B cell (primary cell): ENCODE measurements around the gene SRA1. TPM values are rescaled to one million over a fixed set of nuclear protein-coding genes. Genes with fewer than 3 reads are reported as not detected.

Source experiments
- ATAC-seq: fragments of 200-7000 bp; cut with Tn5 transposase; one replicate; pipeline ENCODE4 v1.10.0; 2021; ENCODE audit warnings: low read depth, mild to moderate bottlenecking, moderate number of reproducible peaks, moderate library complexity
- CTCF ChIA-PET: fragments of 350-600 bp; sonication (Branson Sonifier 250); formaldehyde crosslinking; loops from one replicate; lab custom pipeline; 2021; ENCODE audit warnings: antibody characterized with exemption, inconsistent platforms; lab: Charles Lee
- POLR2A ChIA-PET: fragments of 350-600 bp; sonication (Branson Sonifier 250); formaldehyde crosslinking; loops from one replicate; lab custom pipeline; 2021; ENCODE audit warnings: antibody characterized with exemption; lab: Charles Lee
- DNase-seq: peaks from one replicate; pipeline ENCODE4 v3.0.0; 2013
- H2AFZ ChIP-seq: 2 replicates; pipeline ENCODE4 v1.6.1; 2012; ENCODE audit warnings: mild to moderate bottlenecking, low read depth, low read length; ENCODE audit not compliant: insufficient read depth, poor library complexity, severe bottlenecking
- H3K27ac ChIP-seq, 2 donors: 1 replicate in 1 of 2; 2 replicates in 1 of 2; pipeline ENCODE4 v1.5.1; 2012 to 2013; ENCODE audit warnings: low read length in 2 of 2, mild to moderate bottlenecking in 2 of 2, moderate library complexity in 1 of 2
- H3K27me3 ChIP-seq, 4 experiments: fragments of 200-600 bp in 1 of 4; sonication (generic) in 1 of 4; replicated peaks in 1 of 4; 1 replicate in 2 of 4; 2 replicates in 2 of 4; pipeline versions ENCODE4 v1.6.1 to v1.7.0; 2013 to 2016; ENCODE audit warnings: low read length in 3 of 4, mild to moderate bottlenecking in 2 of 4, mixed read lengths in 1 of 4, moderate library complexity in 1 of 4; ENCODE audit not compliant: insufficient read depth in 4 of 4, control insufficient read depth in 3 of 4; ENCODE audit errors: control extremely low read depth in 1 of 4
- H3K36me3 ChIP-seq, 2 experiments: replicated peaks in 1 of 2; 1 replicate in 1 of 2; 2 replicates in 1 of 2; pipeline versions ENCODE4 v1.6.1 to v1.7.1; 2013; ENCODE audit warnings: low read length in 1 of 2; ENCODE audit not compliant: insufficient read depth in 2 of 2, control insufficient read depth in 1 of 2; ENCODE audit errors: control extremely low read depth in 1 of 2, extremely low read depth in 1 of 2
- H3K4me1 ChIP-seq, 2 donors: fragments of 200-600 bp in 1 of 2; sonication (generic) in 1 of 2; 1 replicate in 1 of 2; 2 replicates in 1 of 2; pipeline versions ENCODE4 v1.5.1 to v1.6.1; 2013 to 2017; ENCODE audit warnings: low read length in 2 of 2; ENCODE audit not compliant: control insufficient read depth in 2 of 2, insufficient read depth in 2 of 2
- H3K4me2 ChIP-seq: replicated peaks from 2 replicates; pipeline ENCODE3; 2012; ENCODE audit warnings: mild to moderate bottlenecking, low read depth, low read length; ENCODE audit not compliant: poor library complexity, severe bottlenecking
- H3K4me3 ChIP-seq, 5 experiments: fragments of 200-600 bp in 1 of 5; sonication (generic) in 1 of 5; 1 replicate in 3 of 5; 2 replicates in 2 of 5; pipeline versions ENCODE4 v1.5.1 to v1.7.0; 2011 to 2016; ENCODE audit warnings: low read length in 4 of 5, mild to moderate bottlenecking in 4 of 5, low read depth in 2 of 5, control low read depth in 1 of 5, moderate library complexity in 1 of 5; ENCODE audit not compliant: insufficient read depth in 1 of 5; ENCODE audit errors: control extremely low read depth in 1 of 5, extremely low read depth in 1 of 5
- H3K79me2 ChIP-seq: fragments of 200-600 bp; sonication (generic); one replicate; pipeline ENCODE4 v1.6.0; 2016; ENCODE audit warnings: low read length; ENCODE audit not compliant: control insufficient read depth, insufficient read depth
- H3K9ac ChIP-seq: fragments of 200-600 bp; sonication (generic); 2 replicates; pipeline ENCODE4 v1.6.1; 2017; ENCODE audit warnings: mild to moderate bottlenecking, low read length, moderate library complexity
- H3K9me3 ChIP-seq, 3 donors: one replicate each; pipeline versions ENCODE4 v1.6.1 to v1.7.1; 2013; ENCODE audit warnings: low read length in 2 of 3; ENCODE audit not compliant: control insufficient read depth in 2 of 3, insufficient read depth in 1 of 3; ENCODE audit errors: control extremely low read depth in 1 of 3
- H4K20me1 ChIP-seq: 2 replicates; pipeline ENCODE4 v1.6.0; 2012; ENCODE audit warnings: mild to moderate bottlenecking, low read length; ENCODE audit not compliant: insufficient read depth, control insufficient read depth, poor library complexity, severe bottlenecking
- H3K27ac Mint-ChIP-seq: one replicate; pipeline ENCODE4 v1.8.0; 2021; ENCODE audit warnings: mixed read lengths
- H3K27me3 Mint-ChIP-seq: one replicate; pipeline ENCODE4 v1.8.0; 2021; ENCODE audit warnings: mixed read lengths
- H3K4me1 Mint-ChIP-seq: one replicate; pipeline ENCODE4 v1.8.0; 2021; ENCODE audit warnings: mixed read lengths
- H3K4me3 Mint-ChIP-seq: one replicate; pipeline ENCODE4 v1.8.0; 2021; ENCODE audit warnings: mixed read lengths
- H3K9me3 Mint-ChIP-seq: one replicate; pipeline ENCODE4 v1.8.0; 2022; ENCODE audit warnings: mixed read lengths; ENCODE audit not compliant: insufficient read depth
- EZH2 ChIP-seq: IDR thresholded peaks from 2 replicates; pipeline ENCODE4 v1.6.1; 2012; ENCODE audit warnings: borderline replicate concordance, low read depth, mild to moderate bottlenecking, moderate library complexity, low read length; ENCODE audit not compliant: insufficient read depth, poor library complexity, severe bottlenecking
- WGBS: methylation state at CpG from one replicate; pipeline ENCODE4 v1.1.5; 2013; ENCODE audit warnings: missing lambda C conversion rate; ENCODE audit not compliant: insufficient coverage; 5-methylcytosine and 5-hydroxymethylcytosine counted together
- intact Hi-C: fragments of 100-400 bp; cut with micrococcal nuclease; formaldehyde crosslinking; loops from one replicate; pipeline ENCODE4 v1.10.0; 2022
- polyA plus RNA-seq: library from polyadenylated mRNA; depleted of rRNA; stranded (reverse); fragments of >200 nt; gene quantifications from 2 replicates; pipeline ENCODE4 v1.2.3, GENCODE V29; 2012
- total RNA-seq, 2 donors: library from RNA; stranded (reverse); fragments of 120-200 nt in 1 of 2; gene quantifications; 1 replicate in 1 of 2; 2 replicates in 1 of 2; pipeline versions ENCODE4 v1.2.3 to v1.2.4, GENCODE V29; 2013 to 2022
- TF ChIP-seq, protein P1 (sequence below): fragments of 200-600 bp; IDR thresholded peaks from one replicate; pipeline ENCODE4 v1.8.0; 2022; ENCODE audit warnings: antibody characterized with exemption, mild to moderate bottlenecking

SRA1 gene
- total and polyA plus RNA-seq, 2 donors (not counting 1 experiment from before 2014, with no cell fraction given): 23.2 to 25.6 TPM

DNA sequence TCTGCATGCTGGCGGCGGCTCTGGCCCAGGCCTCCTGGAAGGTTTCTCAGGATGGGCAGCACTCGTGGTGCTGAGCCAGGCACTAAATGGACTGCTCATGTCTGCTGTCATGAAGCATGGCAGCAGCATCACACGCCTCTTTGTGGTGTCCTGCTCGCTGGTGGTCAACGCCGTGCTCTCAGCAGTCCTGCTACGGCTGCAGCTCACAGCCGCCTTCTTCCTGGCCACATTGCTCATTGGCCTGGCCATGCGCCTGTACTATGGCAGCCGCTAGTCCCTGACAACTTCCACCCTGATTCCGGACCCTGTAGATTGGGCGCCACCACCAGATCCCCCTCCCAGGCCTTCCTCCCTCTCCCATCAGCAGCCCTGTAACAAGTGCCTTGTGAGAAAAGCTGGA, 10.6 kb upstream of the SRA1 start:
- Mint-ChIP-seq H3K4me3 (no peak overlapping the region), H3K9me3 (no peaks in the 10 kb centered on the region), H3K27me3 (no peaks in the 10 kb centered on the region), H3K27ac (peak overlapping the region; percentile 53), H3K4me1 (peaks cover 54% of the 10 kb centered on the region)
- H3K9me3 ChIP-seq: no peaks in the 10 kb centered on the region
- no peaks in the 10 kb centered on the region for H4K20me1 ChIP-seq
- H3K9ac ChIP-seq: no peak overlapping the region
- H3K4me2 ChIP-seq: no peak overlapping the region
- ChIA-PET POLR2A (interaction anchor here (1.2 to 1.4 kb wide), 2 partner anchors 10 to 20 kb away, joined by 3 to 4 read pairs; partner anchors contain the start of gene EIF4EBP3), CTCF (no interaction called here)
- peaks cover 33 to 46% of the 10 kb centered on the region in 2 donors for H3K4me1 ChIP-seq
- peaks cover 22% of the 10 kb centered on the region for H3K79me2 ChIP-seq
- no peak overlapping the region for H3K4me3 ChIP-seq
- no peak for ATAC-seq
- intact Hi-C loops: loop anchor here (10.0 kb wide), 2 partner anchors 263 to 757 kb away; partner anchors contain the start of genes PFDN1 and TAF7
- TF ChIP-seq, protein P1, sequence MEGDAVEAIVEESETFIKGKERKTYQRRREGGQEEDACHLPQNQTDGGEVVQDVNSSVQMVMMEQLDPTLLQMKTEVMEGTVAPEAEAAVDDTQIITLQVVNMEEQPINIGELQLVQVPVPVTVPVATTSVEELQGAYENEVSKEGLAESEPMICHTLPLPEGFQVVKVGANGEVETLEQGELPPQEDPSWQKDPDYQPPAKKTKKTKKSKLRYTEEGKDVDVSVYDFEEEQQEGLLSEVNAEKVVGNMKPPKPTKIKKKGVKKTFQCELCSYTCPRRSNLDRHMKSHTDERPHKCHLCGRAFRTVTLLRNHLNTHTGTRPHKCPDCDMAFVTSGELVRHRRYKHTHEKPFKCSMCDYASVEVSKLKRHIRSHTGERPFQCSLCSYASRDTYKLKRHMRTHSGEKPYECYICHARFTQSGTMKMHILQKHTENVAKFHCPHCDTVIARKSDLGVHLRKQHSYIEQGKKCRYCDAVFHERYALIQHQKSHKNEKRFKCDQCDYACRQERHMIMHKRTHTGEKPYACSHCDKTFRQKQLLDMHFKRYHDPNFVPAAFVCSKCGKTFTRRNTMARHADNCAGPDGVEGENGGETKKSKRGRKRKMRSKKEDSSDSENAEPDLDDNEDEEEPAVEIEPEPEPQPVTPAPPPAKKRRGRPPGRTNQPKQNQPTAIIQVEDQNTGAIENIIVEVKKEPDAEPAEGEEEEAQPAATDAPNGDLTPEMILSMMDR: no peak
- no peak for TF ChIP-seq EZH2
- WGBS: 96% methylated on average over 11 of the region's 13 CpGs
- DNase-seq: no peak
- no peak overlapping the region for H3K27ac ChIP-seq
- H3K27me3 ChIP-seq: no peaks in the 10 kb centered on the region
- H2AFZ ChIP-seq: no peak overlapping the region
- peaks cover 0 to 21% of the 10 kb centered on the region in 2 experiments for H3K36me3 ChIP-seq

DNA sequence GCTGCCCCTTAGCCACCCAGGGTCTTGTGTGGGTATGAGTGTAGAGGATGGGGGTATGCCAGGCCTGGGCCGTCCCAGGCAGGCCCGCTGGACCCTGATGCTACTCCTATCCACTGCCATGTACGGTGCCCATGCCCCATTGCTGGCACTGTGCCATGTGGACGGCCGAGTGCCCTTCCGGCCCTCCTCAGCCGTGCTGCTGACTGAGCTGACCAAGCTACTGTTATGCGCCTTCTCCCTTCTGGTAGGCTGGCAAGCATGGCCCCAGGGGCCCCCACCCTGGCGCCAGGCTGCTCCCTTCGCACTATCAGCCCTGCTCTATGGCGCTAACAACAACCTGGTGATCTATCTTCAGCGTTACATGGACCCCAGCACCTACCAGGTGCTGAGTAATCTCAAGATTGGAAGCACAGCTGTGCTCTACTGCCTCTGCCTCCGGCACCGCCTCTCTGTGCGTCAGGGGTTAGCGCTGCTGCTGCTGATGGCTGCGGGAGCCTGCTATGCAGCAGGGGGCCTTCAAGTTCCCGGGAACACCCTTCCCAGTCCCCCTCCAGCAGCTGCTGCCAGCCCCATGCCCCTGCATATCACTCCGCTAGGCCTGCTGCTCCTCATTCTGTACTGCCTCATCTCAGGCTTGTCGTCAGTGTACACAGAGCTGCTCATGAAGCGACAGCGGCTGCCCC, 10.0 kb upstream of the SRA1 start:
- no peak overlapping the region for H2AFZ ChIP-seq
- Mint-ChIP-seq H3K9me3 (no peaks in the 10 kb centered on the region), H3K4me1 (peaks cover 58% of the 10 kb centered on the region), H3K27me3 (no peaks in the 10 kb centered on the region), H3K27ac (peak overlapping the region; percentile 53), H3K4me3 (no peak overlapping the region)
- no peaks in the 10 kb centered on the region for H3K27me3 ChIP-seq
- no peak overlapping the region for H3K9ac ChIP-seq
- H3K4me2 ChIP-seq: no peak overlapping the region
- POLR2A ChIA-PET: interaction anchor here (1.4 kb wide), 1 partner anchor 20 kb away, joined by 4 read pairs; the partner anchor contains the start of gene EIF4EBP3
- H3K36me3 ChIP-seq: peaks cover 0 to 21% of the 10 kb centered on the region in 2 experiments
- 94% methylated on average over 22 of the region's 22 CpGs for WGBS
- CTCF ChIA-PET: interaction anchor here (1.2 to 4.6 kb wide), 2 partner anchors 14 to 19 kb away, joined by 7 to 18 read pairs; partner anchors contain the start of gene EIF4EBP3
- H4K20me1 ChIP-seq: no peaks in the 10 kb centered on the region
- no peak for TF ChIP-seq EZH2
- TF ChIP-seq, protein P1: no peak
- peaks cover 23% of the 10 kb centered on the region for H3K79me2 ChIP-seq
- DNase-seq (no peak), ATAC-seq (no peak)
- no peaks in the 10 kb centered on the region for H3K9me3 ChIP-seq
- intact Hi-C loops: loop anchor here (10.0 kb wide), 2 partner anchors 262 to 758 kb away; partner anchors contain the start of genes PFDN1 and TAF7
- H3K4me3 ChIP-seq: no peak overlapping the region
- H3K27ac ChIP-seq: no peak overlapping the region
- peaks cover 33 to 46% of the 10 kb centered on the region in 2 donors for H3K4me1 ChIP-seq
